Small intestine (tissue), 7 donors: ENCODE data around the gene IL1R2. TPM values are rescaled to one million over a fixed set of nuclear protein-coding genes. Genes with fewer than 3 reads are reported as not detected.

ENCODE experiments used
- DNase-seq, 2 donors: peaks; one replicate each; pipeline versions ENCODE4 v3.0.0 to v3.0.0-alpha.2; 2013
- FAIRE-seq: peaks from 2 replicates; lab custom pipeline; 2012; peaks lifted over from hg19 to GRCh38; lab: Jason Lieb, UNC
- H3K27ac ChIP-seq, 3 donors: one replicate each; pipeline ENCODE4 v1.5.1; 2013; ENCODE audit warnings: low read length in 2 of 3, mild to moderate bottlenecking in 2 of 3, control low read depth in 1 of 3, inconsistent platforms in 1 of 3, low read depth in 1 of 3, moderate library complexity in 1 of 3
- H3K27me3 ChIP-seq, 3 donors: one replicate each; pipeline ENCODE4 v1.6.1; 2013; ENCODE audit warnings: low read length in 3 of 3, inconsistent platforms in 1 of 3; ENCODE audit not compliant: control insufficient read depth in 3 of 3, insufficient read depth in 3 of 3
- H3K36me3 ChIP-seq, 3 donors: one replicate each; pipeline ENCODE4 v1.6.1; 2013; ENCODE audit warnings: low read length in 3 of 3, inconsistent platforms in 1 of 3, low read depth in 1 of 3, mild to moderate bottlenecking in 1 of 3, moderate library complexity in 1 of 3; ENCODE audit not compliant: control insufficient read depth in 3 of 3, insufficient read depth in 2 of 3
- H3K4me1 ChIP-seq, 3 donors: one replicate each; pipeline ENCODE4 v1.6.1; 2013; ENCODE audit warnings: low read length in 2 of 3, inconsistent platforms in 1 of 3, low read depth in 1 of 3, mild to moderate bottlenecking in 1 of 3, moderate library complexity in 1 of 3; ENCODE audit not compliant: control insufficient read depth in 3 of 3, insufficient read depth in 2 of 3
- H3K4me3 ChIP-seq, 3 donors: one replicate each; pipeline ENCODE4 v1.5.1; 2013; ENCODE audit warnings: low read length in 3 of 3, control low read depth in 1 of 3, inconsistent platforms in 1 of 3, low read depth in 1 of 3, mild to moderate bottlenecking in 1 of 3, moderate library complexity in 1 of 3
- H3K9me3 ChIP-seq, 2 donors: one replicate each; pipeline ENCODE4 v1.6.1; 2013; ENCODE audit warnings: low read depth in 1 of 2, low read length in 1 of 2; ENCODE audit not compliant: control insufficient read depth in 2 of 2, insufficient read depth in 1 of 2
- WGBS, 3 donors: extraction: QIAGEN DNeasy Blood & Tissue Kit; methylation state at CpG; one replicate each; pipeline ENCODE4 v1.1.7; 2013; 5-methylcytosine and 5-hydroxymethylcytosine counted together
- polyA plus RNA-seq, 4 donors: library from polyadenylated mRNA; stranded (reverse) in 3 of 4; unstranded in 1 of 4; fragments of 200-250 nt in 3 of 4; fragments of 120-200 nt in 1 of 4; gene quantifications; one replicate each; pipeline versions ENCODE4 v1.2.1 to v1.2.3, GENCODE V29; 2013
- donor health status: healthy with polysubstance abuse.
- donor health status: control.
- donor health status: control.
- donor health status: Bipolar disorder and iron deficiency.
- donor health status: healthy.

Gene IL1R2
- polyA plus RNA-seq, 4 donors = 1.5 to 5.2 (median 2.7) TPM

- no peak overlapping the region for H3K4me3 ChIP-seq
- no peaks in the 10 kb centered on the region for H3K9me3 ChIP-seq
- FAIRE-seq = no peak
- H3K27me3 ChIP-seq = no peaks in the 10 kb centered on the region
- WGBS, 3 donors = 51 to 71% (median 57%) methylated on average over 8 of the region's 8 CpGs
- H3K4me1 ChIP-seq = peaks cover 0 to 2% (median 0%) of the 10 kb centered on the region in 3 donors
- H3K27ac ChIP-seq = peak overlapping the region in 1 of 3 donors; percentile 65
- no peak for DNase-seq
- no peaks in the 10 kb centered on the region for H3K36me3 ChIP-seq
Observed at GRCh38 chr2:102048465-102048864, 56.7 kb downstream of the IL1R2 start.

- no peaks in the 10 kb centered on the region for H3K36me3 ChIP-seq
- H3K4me1 ChIP-seq = peaks cover 0 to 2% (median 0%) of the 10 kb centered on the region in 3 donors
- H3K27me3 ChIP-seq = no peaks in the 10 kb centered on the region
- H3K4me3 ChIP-seq = no peak overlapping the region
- no peaks in the 10 kb centered on the region for H3K9me3 ChIP-seq
- 57 to 68% (median 60%) methylated on average over 10 of the region's 10 CpGs for WGBS, 3 donors
- FAIRE-seq (no peak), DNase-seq (no peak)
- H3K27ac ChIP-seq = peak overlapping the region in 2 of 3 donors; percentile 55 to 85
Observed at GRCh38 chr2:102049756-102050443, 58.1 kb downstream of the IL1R2 start.

GRCh38 chr2:102050854-102051391 is 59.2 kb downstream of the IL1R2 start:
- Histone ChIP-seq H3K4me1 (peaks cover 0 to 6% (median 0%) of the 10 kb centered on the region in 3 donors), H3K4me3 (no peak overlapping the region), H3K27ac (peak overlapping the region in 2 of 3 donors; percentile 55 to 74), H3K9me3 (no peaks in the 10 kb centered on the region), H3K36me3 (no peaks in the 10 kb centered on the region), H3K27me3 (no peaks in the 10 kb centered on the region)
- FAIRE-seq = no peak
- DNase-seq = peak; percentile 7 to 51
- 51 to 76% (median 68%) methylated on average over 7 of the region's 7 CpGs for WGBS, 3 donors

DNA sequence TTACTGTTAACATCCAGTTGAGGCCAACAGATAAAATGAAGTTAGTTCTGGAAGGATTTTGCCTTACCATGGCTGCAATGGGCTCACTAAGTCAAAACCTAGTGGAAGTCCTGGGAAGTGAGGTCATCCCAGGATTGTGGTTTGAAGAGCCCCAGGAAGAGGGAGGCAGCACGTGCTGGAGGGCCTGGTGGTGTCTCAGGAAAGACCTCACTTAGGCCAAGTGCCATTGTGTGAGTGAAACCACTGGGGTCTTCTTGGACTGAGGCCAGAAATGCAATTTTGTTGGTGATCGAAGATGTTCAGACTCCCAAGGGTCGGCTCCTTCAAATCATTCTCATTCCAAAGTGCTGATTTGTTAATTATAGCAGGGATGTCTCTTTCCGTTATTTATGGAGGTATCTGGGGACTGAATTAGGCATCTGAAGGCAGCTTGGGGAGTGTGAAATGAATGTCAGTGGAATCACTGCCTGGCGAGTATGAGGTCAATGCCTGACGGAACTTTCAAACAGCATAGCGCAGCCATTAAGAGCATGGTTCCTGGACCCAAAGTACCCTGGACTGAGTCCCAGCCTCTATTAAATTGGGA is 60.0 kb downstream of the IL1R2 start:
- Histone ChIP-seq H3K4me1 (peaks cover 0 to 5% (median 0%) of the 10 kb centered on the region in 3 donors), H3K36me3 (no peaks in the 10 kb centered on the region), H3K4me3 (no peak overlapping the region), H3K9me3 (no peaks in the 10 kb centered on the region), H3K27me3 (no peaks in the 10 kb centered on the region), H3K27ac (peak overlapping the region in 2 of 3 donors; percentile 55 to 74)
- WGBS, 3 donors = 67 to 86% (median 84%) methylated on average over 7 of the region's 7 CpGs
- DNase-seq = no peak
- no peak for FAIRE-seq

- Histone ChIP-seq H3K27me3 (no peaks in the 10 kb centered on the region), H3K36me3 (no peaks in the 10 kb centered on the region), H3K9me3 (no peaks in the 10 kb centered on the region), H3K27ac (peak overlapping the region in 1 of 3 donors; percentile 54), H3K4me1 (peaks cover 0 to 5% (median 0%) of the 10 kb centered on the region in 3 donors), H3K4me3 (no peak overlapping the region)
- 46 to 54% (median 49%) methylated on average over 4 of the region's 4 CpGs for WGBS, 3 donors
- DNase-seq = no peak
- no peak for FAIRE-seq
Observed at GRCh38 chr2:102052365-102052764, 60.6 kb downstream of the IL1R2 start.

DNA sequence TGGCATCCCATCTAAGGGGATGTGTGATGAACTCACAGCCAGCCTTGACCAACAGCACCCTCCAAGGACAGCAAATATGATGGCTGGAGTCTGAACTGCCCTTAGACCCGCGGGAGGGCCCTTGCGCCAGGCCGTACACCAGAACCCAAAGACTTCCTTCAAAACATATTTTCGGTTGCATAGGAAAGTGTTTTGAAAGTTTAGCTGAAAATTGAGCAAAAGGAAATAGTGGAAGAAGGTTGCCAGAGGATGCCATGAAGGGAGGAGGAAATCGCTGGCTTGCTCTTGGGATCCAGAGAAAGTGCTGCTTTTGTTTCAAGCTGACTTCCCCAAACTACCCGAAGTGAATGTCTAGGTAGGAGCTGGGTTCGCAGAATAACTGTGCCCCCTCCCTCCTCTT is 61.3 kb downstream of the IL1R2 start:
- Histone ChIP-seq H3K27me3 (no peaks in the 10 kb centered on the region), H3K9me3 (no peaks in the 10 kb centered on the region), H3K4me3 (no peak overlapping the region), H3K27ac (peak overlapping the region in 1 of 3 donors; percentile 63), H3K36me3 (no peaks in the 10 kb centered on the region), H3K4me1 (peaks cover 0 to 5% (median 0%) of the 10 kb centered on the region in 3 donors)
- no peak for DNase-seq
- FAIRE-seq = no peak
- 77 to 80% (median 79%) methylated on average over 8 of the region's 8 CpGs for WGBS, 3 donors

GRCh38 chr2:102055346-102055990 is 63.7 kb downstream of the IL1R2 start:
- Histone ChIP-seq H3K36me3 (no peaks in the 10 kb centered on the region), H3K27ac (peak overlapping the region in 2 of 3 donors; percentile 34 to 81), H3K4me1 (peaks cover 0 to 5% (median 0%) of the 10 kb centered on the region in 3 donors), H3K9me3 (no peaks in the 10 kb centered on the region), H3K27me3 (no peaks in the 10 kb centered on the region), H3K4me3 (no peak overlapping the region)
- WGBS, 3 donors = 62 to 64% (median 63%) methylated on average over 5 of the region's 5 CpGs
- no peak for FAIRE-seq
- DNase-seq = peak in 1 of 2 donors; percentile 16

GRCh38 chr2:102056079-102056581 is 64.4 kb downstream of the IL1R2 start:
- no peaks in the 10 kb centered on the region for H3K27me3 ChIP-seq
- DNase-seq (peak in 1 of 2 donors; percentile 21), FAIRE-seq (no peak)
- H3K9me3 ChIP-seq = no peaks in the 10 kb centered on the region
- no peaks in the 10 kb centered on the region for H3K36me3 ChIP-seq
- no peak overlapping the region for H3K4me3 ChIP-seq
- 76 to 80% (median 77%) methylated on average over 3 of the region's 3 CpGs for WGBS, 3 donors
- peaks cover 0 to 5% (median 0%) of the 10 kb centered on the region in 3 donors for H3K4me1 ChIP-seq
- peak overlapping the region in 2 of 3 donors; percentile 29 to 82 for H3K27ac ChIP-seq
